Testis (tissue), 3 donors: ENCODE data around the gene WBP2NL. TPM values are rescaled to one million over a fixed set of nuclear protein-coding genes. Genes with fewer than 3 reads are reported as not detected.

ENCODE experiments used
- DNase-seq: peaks from one replicate; pipeline ENCODE4 v3.0.0-alpha.2; 2019
- H3K27ac ChIP-seq, 2 donors: fragments of 200-600 bp; sonication (generic); one replicate each; pipeline ENCODE4 v1.5.1; 2019
- H3K27me3 ChIP-seq: fragments of 200-600 bp; sonication (generic); one replicate; pipeline ENCODE4 v1.5.1; 2019
- H3K36me3 ChIP-seq: fragments of 200-600 bp; sonication (generic); one replicate; pipeline ENCODE4 v1.5.1; 2017; ENCODE audit warnings: low read depth; ENCODE audit errors: missing control alignments
- H3K4me1 ChIP-seq: fragments of 200-600 bp; sonication (generic); one replicate; pipeline ENCODE4 v1.5.1; 2019
- H3K4me3 ChIP-seq, 2 donors: fragments of 200-600 bp; sonication (generic); one replicate each; pipeline ENCODE4 v1.5.1; 2017 to 2019
- H3K9me3 ChIP-seq: fragments of 200-600 bp; sonication (generic); one replicate; pipeline ENCODE4 v1.5.1; 2017
- POLR2A ChIP-seq: fragments of 450-650 bp; IDR thresholded peaks from one replicate; pipeline ENCODE4 v1.6.1; 2017; ENCODE audit warnings: antibody characterized with exemption, mild to moderate bottlenecking, moderate library complexity
- WGBS, 2 donors: methylation state at CpG; one replicate each; pipeline ENCODE4 v1.1.5; 2018; 5-methylcytosine and 5-hydroxymethylcytosine counted together
- intact Hi-C: fragments of 100-400 bp; cut with DNase I; formaldehyde crosslinking; loops from one replicate; pipeline ENCODE4 v1.15.1; 2023; ENCODE audit warnings: low total_unique reads
- polyA plus RNA-seq: library from polyadenylated mRNA; stranded (reverse); fragments of 350-450 nt; fragmentation: Illumina TruSeq; extraction: RNeasy Lipid Tissue Mini Kit (QIAGEN cat#74804); gene quantifications from one replicate; pipeline ENCODE4 v1.2.3, GENCODE V29; 2014; ENCODE audit warnings: low read depth, low replicate concordance; ENCODE audit not compliant: insufficient read depth
- total RNA-seq, 2 donors: library from RNA; depleted of rRNA; stranded (reverse); fragments of >200 nt; gene quantifications; one replicate each; pipeline ENCODE4 v1.2.3, GENCODE V29; 2016
- TF ChIP-seq, protein P1 (sequence below), 3 experiments: fragments of 450-650 bp in 2 of 3; fragments of 200-600 bp in 1 of 3; sonication (generic) in 1 of 3; IDR thresholded peaks; one replicate each; pipeline ENCODE4 v1.5.1; 2016 to 2019; ENCODE audit warnings: antibody characterized with exemption in 3 of 3, mild to moderate bottlenecking in 2 of 3, moderate library complexity in 1 of 3

The WBP2NL gene
- total and polyA plus RNA-seq, 3 donors from 2014 or later = 31.8 to 91.5 (median 90.8) TPM

DNA sequence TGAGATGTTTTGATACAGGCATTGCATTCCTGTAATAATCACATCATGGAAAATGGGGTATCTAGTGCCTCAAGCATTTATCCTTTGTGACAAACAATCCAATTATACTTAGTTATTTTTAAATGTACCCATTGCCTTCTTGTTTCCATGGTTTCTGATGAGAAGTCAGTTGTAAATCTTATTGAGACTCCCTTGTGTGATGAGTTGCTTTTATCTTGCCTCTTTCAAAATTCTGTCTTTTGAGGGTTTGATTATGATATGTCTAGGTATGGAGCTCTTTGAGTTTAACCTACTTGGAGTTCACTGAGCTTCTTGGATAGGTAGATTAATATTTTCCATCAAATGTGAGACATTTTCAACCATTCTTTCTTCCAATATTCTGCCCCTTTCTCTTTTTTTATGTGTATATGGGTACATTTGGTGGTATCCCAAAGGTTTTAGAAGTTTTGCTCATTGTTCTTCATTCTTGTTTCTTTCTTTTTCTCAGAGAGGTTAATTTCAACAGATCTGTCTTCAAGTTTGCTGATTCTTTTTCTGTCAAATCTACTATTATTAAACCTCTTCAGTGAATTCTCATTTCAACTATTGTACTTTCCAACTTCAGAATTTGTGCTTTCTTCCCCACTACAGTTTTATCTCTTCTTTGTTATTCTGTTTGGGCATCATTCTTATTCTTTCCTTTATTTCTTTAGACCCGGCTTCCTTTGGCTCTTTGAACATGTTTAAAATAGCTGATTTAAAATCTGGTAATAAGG, 58.3 kb downstream of the WBP2NL start:
- intact Hi-C loops = no loop called here
- no peak for TF ChIP-seq POLR2A
- TF ChIP-seq, protein P1, sequence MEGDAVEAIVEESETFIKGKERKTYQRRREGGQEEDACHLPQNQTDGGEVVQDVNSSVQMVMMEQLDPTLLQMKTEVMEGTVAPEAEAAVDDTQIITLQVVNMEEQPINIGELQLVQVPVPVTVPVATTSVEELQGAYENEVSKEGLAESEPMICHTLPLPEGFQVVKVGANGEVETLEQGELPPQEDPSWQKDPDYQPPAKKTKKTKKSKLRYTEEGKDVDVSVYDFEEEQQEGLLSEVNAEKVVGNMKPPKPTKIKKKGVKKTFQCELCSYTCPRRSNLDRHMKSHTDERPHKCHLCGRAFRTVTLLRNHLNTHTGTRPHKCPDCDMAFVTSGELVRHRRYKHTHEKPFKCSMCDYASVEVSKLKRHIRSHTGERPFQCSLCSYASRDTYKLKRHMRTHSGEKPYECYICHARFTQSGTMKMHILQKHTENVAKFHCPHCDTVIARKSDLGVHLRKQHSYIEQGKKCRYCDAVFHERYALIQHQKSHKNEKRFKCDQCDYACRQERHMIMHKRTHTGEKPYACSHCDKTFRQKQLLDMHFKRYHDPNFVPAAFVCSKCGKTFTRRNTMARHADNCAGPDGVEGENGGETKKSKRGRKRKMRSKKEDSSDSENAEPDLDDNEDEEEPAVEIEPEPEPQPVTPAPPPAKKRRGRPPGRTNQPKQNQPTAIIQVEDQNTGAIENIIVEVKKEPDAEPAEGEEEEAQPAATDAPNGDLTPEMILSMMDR (IDR thresholded peaks at IDR 0.05) = no peak
- no peaks in the 10 kb centered on the region for H3K9me3 ChIP-seq
- no peak overlapping the region for H3K4me3 ChIP-seq
- H3K27ac ChIP-seq = no peak overlapping the region
- H3K36me3 ChIP-seq = no peaks in the 10 kb centered on the region
- no peak for DNase-seq
- WGBS, 2 donors = 100% methylated on average over 1 of the region's 1 CpG
- no peaks in the 10 kb centered on the region for H3K4me1 ChIP-seq
- no peaks in the 10 kb centered on the region for H3K27me3 ChIP-seq

DNA sequence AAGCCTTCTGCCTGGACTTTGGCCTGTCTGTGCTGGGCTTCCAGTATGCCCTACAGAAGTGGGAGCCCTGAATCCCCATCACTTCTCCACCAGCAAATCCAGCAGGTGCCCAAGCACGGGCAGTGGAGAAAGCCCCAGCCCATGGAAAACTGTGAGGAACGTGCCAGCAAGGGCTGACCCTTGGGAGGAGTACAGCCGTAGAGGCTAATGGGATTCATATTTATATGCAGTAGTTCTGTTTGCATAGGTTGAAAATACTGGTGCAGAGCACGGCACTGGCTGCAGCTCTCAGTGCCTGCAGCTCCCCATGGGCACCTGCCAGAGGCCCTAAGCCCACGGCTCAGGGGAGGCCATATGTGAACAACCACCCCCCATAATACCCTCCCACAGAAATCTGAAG, 61.9 kb downstream of the WBP2NL start:
- Histone ChIP-seq H3K4me3 (no peak overlapping the region), H3K4me1 (no peaks in the 10 kb centered on the region), H3K27me3 (no peaks in the 10 kb centered on the region), H3K27ac (no peak overlapping the region), H3K36me3 (no peaks in the 10 kb centered on the region), H3K9me3 (no peaks in the 10 kb centered on the region)
- intact Hi-C loops = no loop called here
- 93% methylated on average over 5 of the region's 5 CpGs; no CpG with 5 or more reads in 1 of the 2 donors for WGBS, 2 donors
- no peak for TF ChIP-seq POLR2A
- TF ChIP-seq, protein P1 (IDR thresholded peaks at IDR 0.05) = no peak
- no peak for DNase-seq

DNA sequence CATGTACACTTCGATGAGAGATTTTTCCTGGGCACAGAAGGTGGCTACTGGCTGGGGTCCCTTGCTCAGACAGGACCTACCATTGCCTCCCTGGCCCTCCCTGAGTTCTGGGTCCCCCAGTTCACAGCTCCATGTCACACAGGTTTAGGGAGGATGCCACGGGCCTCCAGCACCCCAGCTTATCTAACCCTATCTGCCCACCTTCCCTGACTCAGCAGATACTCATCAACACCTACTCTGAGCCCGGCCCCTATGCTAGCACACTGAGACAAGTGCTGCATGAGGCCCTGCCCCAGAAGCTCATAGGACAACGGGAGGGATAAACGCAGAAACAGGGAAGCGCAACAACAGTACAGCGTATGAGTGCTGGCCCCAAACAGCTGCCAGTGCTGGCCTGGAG, 62.5 kb downstream of the WBP2NL start:
- no peak for TF ChIP-seq POLR2A
- TF ChIP-seq, protein P1 (IDR thresholded peaks at IDR 0.05) = no peak
- Histone ChIP-seq H3K9me3 (no peaks in the 10 kb centered on the region), H3K4me1 (no peaks in the 10 kb centered on the region), H3K36me3 (no peaks in the 10 kb centered on the region), H3K27ac (no peak overlapping the region), H3K27me3 (no peaks in the 10 kb centered on the region), H3K4me3 (no peak overlapping the region)
- intact Hi-C loops = no loop called here
- DNase-seq = no peak
- 87 to 92% methylated on average over 6 to 7 of the region's 7 CpGs for WGBS, 2 donors

DNA sequence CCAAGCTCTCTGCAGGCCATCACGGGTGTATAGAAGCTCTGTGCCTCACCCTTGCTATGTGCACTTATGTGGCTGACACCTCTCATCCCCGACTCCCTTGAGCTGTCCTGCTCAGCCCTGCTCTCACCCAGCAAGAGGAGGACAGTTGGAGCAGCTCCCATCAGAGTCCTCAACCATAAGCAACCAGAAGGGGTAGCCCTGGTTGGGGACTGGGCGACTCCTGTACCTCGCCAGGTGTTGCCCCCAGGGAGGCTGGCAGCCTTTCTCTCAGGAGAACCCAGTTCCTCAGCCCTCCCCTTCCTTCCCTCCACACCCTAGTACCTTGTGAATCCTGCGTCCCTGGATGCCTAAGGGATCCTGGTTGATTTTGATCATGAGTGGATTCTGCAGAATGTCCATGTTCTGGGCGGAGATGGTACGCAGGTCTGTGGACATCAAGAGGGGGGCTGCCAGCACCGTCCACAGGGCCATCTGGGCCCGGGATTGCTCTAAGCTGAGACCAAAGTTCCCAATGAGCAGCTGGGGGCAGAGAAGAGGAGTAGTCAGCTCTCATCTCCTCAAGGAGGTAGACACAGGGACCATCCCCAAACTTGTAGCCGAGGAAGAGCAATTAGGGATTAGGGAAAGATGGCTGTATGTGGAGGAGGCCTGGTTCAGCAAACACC, 64.0 kb downstream of the WBP2NL start:
- no peaks in the 10 kb centered on the region for H3K9me3 ChIP-seq
- H3K27me3 ChIP-seq = no peaks in the 10 kb centered on the region
- no peaks in the 10 kb centered on the region for H3K36me3 ChIP-seq
- no peak for DNase-seq
- intact Hi-C loops = no loop called here
- no peak overlapping the region for H3K27ac ChIP-seq
- H3K4me3 ChIP-seq = no peak overlapping the region
- 95 to 96% methylated on average over 7 to 10 of the region's 10 CpGs for WGBS, 2 donors
- no peaks in the 10 kb centered on the region for H3K4me1 ChIP-seq
- TF ChIP-seq, protein P1 (IDR thresholded peaks at IDR 0.05) = no peak
- TF ChIP-seq POLR2A = no peak
